ENCODE results near the gene NFIB.

DNA sequence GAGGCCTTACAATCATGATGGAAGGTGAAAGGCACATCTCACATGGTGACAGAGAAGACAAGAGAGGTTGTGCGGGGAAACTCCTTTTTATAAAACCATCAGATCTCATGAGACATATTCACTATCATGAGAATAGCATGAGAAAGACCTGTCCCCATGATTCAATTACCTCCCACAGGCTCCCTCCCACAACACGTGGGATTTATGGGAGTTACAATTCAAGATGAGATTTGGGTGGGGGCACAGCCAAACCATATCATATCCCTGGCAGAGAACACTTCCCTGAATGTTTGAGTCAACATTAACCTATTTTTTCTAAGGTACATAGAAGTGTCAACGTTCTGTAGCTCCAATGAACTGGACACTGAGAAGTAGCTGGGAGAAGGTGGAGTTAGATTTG is 280.9 kb downstream of the NFIB start:
- TF ChIP-seq CTCF (conservative IDR thresholded peaks at IDR 0.05; ENCODE audit: low read depth, low read length) (no peak), EZH2phosphoT487 (IDR thresholded peaks at IDR 0.05; ENCODE audit: borderline replicate concordance, low read length) (no peak), EZH2 (IDR thresholded peaks at IDR 0.05; ENCODE audit: low read length, unreplicated experiment) (no peak)

Measured in PC-3 (cell line).